Activated CD8-positive, alpha-beta T cell treated with anti-CD3 and anti-CD28 coated beads, Interleukin-2, amount 10 ng/mL, durations not matched to agents 7 days and 5 days (primary cell): Measurements from ENCODE around the gene GRIK5. TPM values are rescaled to one million over a fixed set of nuclear protein-coding genes. Genes with fewer than 3 reads are reported as not detected.
A peak's percentile ranks its signal among the peaks of the same experiment; 100 is the strongest.
"Not testable (repeated sequence)": the region's sequence is repeated elsewhere in the genome, so short reads cannot be mapped to it uniquely, and the experiment has no call there.

Experiments
- ATAC-seq: fragments of 150-1000 bp; cut with Tn5 transposase; one replicate; pipeline ENCODE4 v1.10.0; 2021; ENCODE audit warnings: moderate library complexity
- CTCF ChIA-PET: fragments of 350-600 bp; sonication (Branson Sonifier 250); formaldehyde crosslinking; loops from one replicate; lab custom pipeline; 2021; ENCODE audit warnings: antibody characterized with exemption; lab: Charles Lee
- POLR2A ChIA-PET: fragments of 350-600 bp; sonication (Branson Sonifier 250); formaldehyde crosslinking; loops from one replicate; lab custom pipeline; 2021; ENCODE audit warnings: antibody characterized with exemption; lab: Charles Lee
- DNase-seq: peaks from one replicate; pipeline ENCODE4 v3.0.0-alpha.2; 2020
- H3K27ac Mint-ChIP-seq: one replicate; pipeline ENCODE4 v1.8.0; 2021; ENCODE audit warnings: mild to moderate bottlenecking, mixed read lengths
- H3K27me3 Mint-ChIP-seq: one replicate; pipeline ENCODE4 v1.8.0; 2021; ENCODE audit warnings: low read depth, mixed read lengths
- H3K36me3 Mint-ChIP-seq: one replicate; pipeline ENCODE4 v1.8.0; 2021; ENCODE audit warnings: low read depth, mixed read lengths
- H3K4me1 Mint-ChIP-seq: one replicate; pipeline ENCODE4 v1.8.0; 2021; ENCODE audit warnings: low read depth, mixed read lengths
- H3K4me3 Mint-ChIP-seq: one replicate; pipeline ENCODE4 v1.8.0; 2021; ENCODE audit warnings: mild to moderate bottlenecking, mixed read lengths
- H3K9me3 Mint-ChIP-seq: one replicate; pipeline ENCODE4 v1.8.0; 2022; ENCODE audit warnings: mixed read lengths; ENCODE audit not compliant: insufficient read depth
- total RNA-seq, 2 experiments: library from RNA; stranded (reverse); gene quantifications; one replicate each; pipeline ENCODE4 v1.2.3, GENCODE V29; 2021

The GRIK5 gene
- total RNA-seq, 2 experiments from 2014 or later: 0.37 to 0.73 TPM

DNA sequence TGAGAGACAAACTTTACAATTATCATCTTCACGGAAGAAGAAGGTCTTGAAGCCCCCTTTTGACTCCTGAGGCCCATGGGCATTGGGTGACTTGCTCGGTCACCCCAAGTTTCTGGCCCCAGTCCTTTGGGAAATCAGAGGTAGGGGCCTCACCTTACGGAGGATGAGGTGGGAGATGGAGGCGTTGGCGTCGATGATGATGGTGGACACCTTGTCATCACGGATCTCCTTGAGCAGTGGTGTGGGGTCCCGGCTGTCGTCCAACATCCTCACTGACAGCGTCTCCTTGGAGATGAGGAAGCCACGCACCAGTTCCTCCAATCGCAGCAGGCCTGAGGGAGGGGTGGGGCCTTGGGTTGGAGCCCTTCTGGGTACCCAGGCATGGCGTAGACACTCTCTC is 10.8 kb downstream of the GRIK5 start:
- Mint-ChIP-seq H3K9me3 (no peaks in the 10 kb centered on the region), H3K4me1 (no peaks in the 10 kb centered on the region), H3K4me3 (no peak overlapping the region), H3K27ac (no peak overlapping the region), H3K36me3 (no peaks in the 10 kb centered on the region), H3K27me3 (peaks cover 3% of the 10 kb centered on the region)
- ChIA-PET POLR2A (no interaction called here), CTCF (no interaction called here)
- DNase-seq (no peak), ATAC-seq (no peak)

DNA sequence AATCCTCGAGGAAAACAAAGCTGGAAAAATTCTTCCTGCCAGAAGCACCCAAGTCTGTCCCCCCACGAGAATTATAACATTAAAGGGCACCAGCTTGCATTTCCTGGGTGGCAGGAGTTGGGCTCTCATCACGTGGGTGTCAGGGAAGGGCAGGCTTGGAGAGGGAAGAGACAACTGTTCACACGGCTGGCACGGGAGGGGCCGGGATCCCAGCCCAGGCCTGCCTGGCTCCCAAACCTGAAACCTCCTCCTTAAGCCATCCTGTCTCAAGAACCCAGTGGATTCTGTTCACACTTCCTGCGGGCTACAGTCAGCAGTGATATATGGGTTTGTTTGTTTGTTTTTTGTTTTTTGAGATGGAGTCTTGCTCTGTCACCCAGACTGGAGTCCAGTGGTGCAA is 12.2 kb downstream of the GRIK5 start:
- ChIA-PET POLR2A (no interaction called here), CTCF (no interaction called here)
- no peak for DNase-seq
- no peaks in the 10 kb centered on the region for H3K36me3 Mint-ChIP-seq
- H3K9me3 Mint-ChIP-seq: no peaks in the 10 kb centered on the region
- no peak overlapping the region for H3K27ac Mint-ChIP-seq
- H3K27me3 Mint-ChIP-seq: peaks cover 3% of the 10 kb centered on the region
- no peak for ATAC-seq
- H3K4me1 Mint-ChIP-seq: no peaks in the 10 kb centered on the region
- no peak overlapping the region for H3K4me3 Mint-ChIP-seq

GRCh38 chr19:42054205-42054604 is 15.8 kb downstream of the GRIK5 start:
- H3K36me3 Mint-ChIP-seq: no peaks in the 10 kb centered on the region
- ATAC-seq (no peak), DNase-seq (no peak)
- POLR2A ChIA-PET: no interaction called here
- CTCF ChIA-PET: no interaction called here
- no peak overlapping the region for H3K27ac Mint-ChIP-seq
- no peak overlapping the region for H3K4me3 Mint-ChIP-seq
- no peaks in the 10 kb centered on the region for H3K9me3 Mint-ChIP-seq
- no peaks in the 10 kb centered on the region for H3K27me3 Mint-ChIP-seq
- peaks cover 7% of the 10 kb centered on the region for H3K4me1 Mint-ChIP-seq

- ATAC-seq: no peak
- no peak overlapping the region for H3K27ac Mint-ChIP-seq
- H3K4me3 Mint-ChIP-seq: no peak overlapping the region
- no peaks in the 10 kb centered on the region for H3K9me3 Mint-ChIP-seq
- no peak for DNase-seq
- H3K27me3 Mint-ChIP-seq: no peaks in the 10 kb centered on the region
- ChIA-PET CTCF (no interaction called here), POLR2A (interaction anchor here (0.7 kb wide), 1 partner anchor 461 kb away, joined by 3 read pairs; no protein-coding TSS in a partner anchor)
- no peaks in the 10 kb centered on the region for H3K36me3 Mint-ChIP-seq
- peaks cover 11% of the 10 kb centered on the region for H3K4me1 Mint-ChIP-seq
These were observed 16.7 kb downstream of the GRIK5 start for GRCh38 chr19:42053037-42053935.

DNA sequence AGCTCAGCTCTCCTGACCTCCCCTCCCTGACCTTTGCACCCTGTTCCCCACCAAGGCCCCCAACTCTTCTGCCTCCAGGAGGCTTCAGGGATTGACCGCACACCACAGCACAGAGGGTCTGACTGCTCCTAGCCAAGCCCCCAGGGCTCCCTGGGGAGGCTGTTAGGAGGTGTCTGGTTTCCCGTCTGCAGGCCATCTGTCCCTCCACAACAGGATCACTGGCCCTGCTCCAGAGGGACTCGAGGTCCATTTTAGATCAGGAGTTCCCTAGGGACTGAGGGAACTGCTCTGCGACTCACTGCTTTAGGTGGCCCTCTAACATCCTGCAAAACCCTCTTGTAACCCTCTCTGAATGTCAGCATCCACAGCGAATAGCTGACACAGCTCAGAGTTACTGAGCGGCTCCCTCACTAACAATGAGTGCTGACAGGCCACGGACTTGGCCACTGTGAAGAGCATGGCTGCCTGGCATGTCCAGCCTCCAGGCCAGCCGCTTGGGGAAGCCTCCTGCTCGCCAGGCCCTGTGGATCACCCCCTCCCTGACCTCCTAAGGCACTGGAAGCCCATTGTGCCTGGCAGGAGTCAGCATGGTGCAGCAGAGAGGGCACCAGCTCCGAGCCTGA is 17.7 kb downstream of the GRIK5 start:
- ChIA-PET CTCF (interaction anchor here (1.3 to 1.8 kb wide), 3 partner anchors 17 to 388 kb away, joined by 3 to 5 read pairs (median 4); no protein-coding TSS in a partner anchor), POLR2A (no interaction called here)
- Mint-ChIP-seq H3K4me1 (peaks cover 11% of the 10 kb centered on the region), H3K9me3 (no peaks in the 10 kb centered on the region), H3K36me3 (no peaks in the 10 kb centered on the region), H3K4me3 (no peak overlapping the region), H3K27me3 (no peaks in the 10 kb centered on the region), H3K27ac (no peak overlapping the region)
- ATAC-seq (no peak), DNase-seq (no peak)

GRCh38 chr19:42051166-42052115 is 18.6 kb downstream of the GRIK5 start:
- Mint-ChIP-seq H3K27me3 (no peaks in the 10 kb centered on the region), H3K9me3 (no peaks in the 10 kb centered on the region), H3K36me3 (no peaks in the 10 kb centered on the region), H3K4me1 (peaks cover 11% of the 10 kb centered on the region), H3K4me3 (no peak overlapping the region), H3K27ac (no peak overlapping the region)
- DNase-seq: no peak
- ChIA-PET CTCF (interaction anchor here (1.3 to 1.8 kb wide), 3 partner anchors 16 to 389 kb away, joined by 3 to 5 read pairs (median 4); no protein-coding TSS in a partner anchor), POLR2A (no interaction called here)
- ATAC-seq: peak; percentile 49

DNA sequence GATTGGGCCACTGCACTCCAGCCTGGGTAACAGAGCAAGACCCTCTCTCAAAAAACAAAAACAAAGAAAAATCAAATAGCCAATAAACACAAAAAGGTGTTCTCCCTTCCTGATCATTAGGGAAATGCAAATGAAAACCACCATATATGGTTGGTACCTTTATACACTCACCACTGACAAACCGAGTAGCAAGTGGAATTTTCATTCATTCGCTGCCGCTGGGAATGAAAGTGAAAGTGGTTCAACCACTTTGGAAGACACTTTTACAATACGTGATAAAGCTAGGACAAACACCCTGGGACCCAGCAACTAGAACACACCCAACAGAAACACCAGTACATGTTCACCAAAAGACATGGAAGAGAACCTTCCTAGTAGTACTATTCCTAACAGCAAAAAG is 21.0 kb downstream of the GRIK5 start:
- Mint-ChIP-seq H3K4me1 (peaks cover 11% of the 10 kb centered on the region), H3K4me3 (peak overlapping the region; percentile 27), H3K36me3 (no peaks in the 10 kb centered on the region), H3K27me3 (peaks cover 4% of the 10 kb centered on the region), H3K27ac (peak overlapping the region; percentile 39), H3K9me3 (no peaks in the 10 kb centered on the region)
- CTCF ChIA-PET: interaction anchor here (1.0 kb wide), 1 partner anchor 20 kb away, joined by 4 read pairs; no protein-coding TSS in a partner anchor
- DNase-seq (peak; percentile 36), ATAC-seq (peak; percentile 47)
- POLR2A ChIA-PET: no interaction called here

- DNase-seq (no peak), ATAC-seq (no peak)
- H3K4me1 Mint-ChIP-seq: peaks cover 8% of the 10 kb centered on the region
- peaks cover 6% of the 10 kb centered on the region for H3K27me3 Mint-ChIP-seq
- no peaks in the 10 kb centered on the region for H3K9me3 Mint-ChIP-seq
- H3K4me3 Mint-ChIP-seq: no peak overlapping the region
- H3K27ac Mint-ChIP-seq: no peak overlapping the region
- ChIA-PET CTCF (interaction anchor here (1.5 to 3.5 kb wide), 2 partner anchors 11 to 17 kb away, joined by 5 to 19 read pairs; no protein-coding TSS in a partner anchor), POLR2A (no interaction called here)
- no peaks in the 10 kb centered on the region for H3K36me3 Mint-ChIP-seq
These were observed 24.4 kb downstream of the GRIK5 start for GRCh38 chr19:42045575-42045974.

DNA sequence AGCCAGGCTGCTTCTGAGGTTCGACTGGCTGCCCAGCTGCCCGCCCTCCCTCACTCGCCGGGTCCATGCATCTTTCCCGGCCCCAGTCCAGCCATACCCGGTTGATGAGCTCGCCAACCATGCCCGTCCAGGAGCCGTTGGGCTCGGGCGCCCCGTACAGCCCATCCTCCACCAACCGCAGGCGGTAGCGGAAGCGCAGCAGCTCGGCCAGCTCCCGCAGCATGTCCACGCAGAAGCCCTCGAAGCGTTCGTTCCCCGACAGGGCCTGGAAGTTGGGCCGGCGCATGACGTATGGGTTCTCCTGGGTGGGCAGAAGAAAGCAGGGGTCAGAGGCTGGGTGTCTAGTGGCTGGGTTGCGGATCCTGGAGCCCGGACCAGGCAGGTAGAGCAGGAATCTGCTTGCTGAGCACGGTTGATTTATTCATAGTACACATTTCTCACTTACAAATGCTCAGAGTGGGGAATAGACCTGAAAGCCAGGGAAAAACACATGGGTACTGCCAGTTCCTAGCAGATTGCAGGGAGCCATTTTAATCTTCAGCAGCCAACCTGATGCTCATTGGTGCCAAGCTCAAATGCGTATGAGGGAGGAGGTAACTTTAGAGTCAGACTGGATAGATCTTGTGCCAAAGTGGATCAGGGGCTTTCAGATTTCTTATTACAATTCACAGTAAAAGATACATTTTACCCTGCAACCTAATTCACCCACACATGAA is 27.4 kb downstream of the GRIK5 start:
- no peaks in the 10 kb centered on the region for H3K36me3 Mint-ChIP-seq
- CTCF ChIA-PET: no interaction called here
- ATAC-seq: no peak

DNA sequence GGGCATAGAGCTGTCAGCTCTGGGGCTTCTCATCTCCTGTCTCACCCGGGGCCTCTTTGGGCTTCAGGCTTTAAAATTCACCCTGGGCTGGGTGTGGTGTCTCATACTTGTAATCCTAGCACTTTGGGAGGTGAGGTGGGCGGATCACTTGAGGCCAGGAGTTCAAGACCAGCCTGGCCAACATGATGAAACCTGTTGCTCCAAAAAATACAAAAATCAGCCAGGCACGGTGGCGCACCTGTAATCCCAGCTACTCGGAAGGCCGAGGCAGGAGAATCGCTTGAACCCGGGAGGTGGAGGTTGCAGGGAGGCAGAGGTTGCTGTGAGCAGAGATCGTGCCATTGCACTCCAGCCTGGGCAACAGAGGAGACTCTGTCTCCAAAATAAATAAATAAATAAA is 29.5 kb downstream of the GRIK5 start:
- H3K4me3 Mint-ChIP-seq, H3K9me3 Mint-ChIP-seq, H3K27me3 Mint-ChIP-seq, DNase-seq, H3K36me3 Mint-ChIP-seq, H3K27ac Mint-ChIP-seq, ATAC-seq, POLR2A ChIA-PET, H3K4me1 Mint-ChIP-seq: not testable (repeated sequence)
- CTCF ChIA-PET: interaction anchor here (1.3 kb wide), 1 partner anchor 12 kb away, joined by 5 read pairs; no protein-coding TSS in a partner anchor

More for the DNA sequence above, 27.4 kb downstream of the GRIK5 start:
- no peak overlapping the region for H3K27ac Mint-ChIP-seq
- no peak overlapping the region for H3K4me3 Mint-ChIP-seq
- H3K9me3 Mint-ChIP-seq: no peaks in the 10 kb centered on the region
- H3K4me1 Mint-ChIP-seq: no peaks in the 10 kb centered on the region
- DNase-seq: no peak
- peaks cover 6% of the 10 kb centered on the region for H3K27me3 Mint-ChIP-seq
- POLR2A ChIA-PET: no interaction called here

DNA sequence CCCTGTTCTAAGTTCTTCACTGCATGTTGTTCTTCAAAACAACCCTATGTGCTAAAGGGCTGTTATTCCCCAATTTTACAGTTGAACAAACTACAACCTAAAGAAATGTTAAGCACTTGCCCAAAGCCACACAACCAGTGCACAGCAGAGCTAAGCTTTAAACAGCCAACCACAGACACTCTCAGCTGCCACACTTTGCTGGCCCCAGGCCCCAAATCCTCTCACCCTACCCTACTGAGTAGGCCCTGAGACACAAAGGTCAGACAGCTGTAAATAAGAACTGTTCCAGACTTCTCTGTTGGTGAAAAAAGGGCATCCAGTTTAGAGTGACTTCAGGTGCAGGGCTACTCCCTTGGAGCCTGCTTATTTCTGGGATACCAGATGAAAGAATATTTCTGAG is 30.0 kb downstream of the GRIK5 start:
- no peak overlapping the region for H3K4me3 Mint-ChIP-seq
- ChIA-PET CTCF (interaction anchor here (1.3 kb wide), 1 partner anchor 11 kb away, joined by 5 read pairs; no protein-coding TSS in a partner anchor), POLR2A (no interaction called here)
- H3K36me3 Mint-ChIP-seq: no peaks in the 10 kb centered on the region
- no peak overlapping the region for H3K27ac Mint-ChIP-seq
- peaks cover 2% of the 10 kb centered on the region for H3K27me3 Mint-ChIP-seq
- H3K4me1 Mint-ChIP-seq: no peaks in the 10 kb centered on the region
- H3K9me3 Mint-ChIP-seq: no peaks in the 10 kb centered on the region
- DNase-seq: no peak
- no peak for ATAC-seq
